ENCODE data around the gene MLLT10. TPM values are rescaled to one million over a fixed set of nuclear protein-coding genes. Genes with fewer than 3 reads are reported as not detected.

Gene MLLT10
- total and polyA plus RNA-seq, 2 of the 8 experiments (the other 6 are each of a cell fraction or from before 2014, with no cell fraction given): 53.1 to 62.1 TPM

GRCh38 chr10:21502348-21502740 is 31.7 kb upstream of the MLLT10 start:
- FAIRE-seq: no peak

More at GRCh38 chr10:21502348-21502740, 31.7 kb upstream of the MLLT10 start:
- peak overlapping the region; percentile 68 for H2AK5ac ChIP-seq (ENCODE audit: low read depth, low read length)
- H3K36me3 ChIP-seq (ENCODE audit: control insufficient read depth in 2 of 4, insufficient read depth in 4 of 4, low read length in 3 of 4): no peaks in the 10 kb centered on the region
- H2BK20ac ChIP-seq (ENCODE audit: low read length): no peak overlapping the region; the same call in 1 of the 2 replicates
- H4K91ac ChIP-seq (replicated peaks; ENCODE audit: insufficient read length, low read length): no peak overlapping the region
- no peak overlapping the region for H4K8ac ChIP-seq (ENCODE audit: extremely low read depth, insufficient read depth, low read length)
- no peak overlapping the region for H2BK15ac ChIP-seq (ENCODE audit: low read length)
- no peaks in the 10 kb centered on the region for H3K79me1 ChIP-seq (ENCODE audit: low read depth, low read length)
- H2AFZ ChIP-seq (ENCODE audit: low read length): no peak overlapping the region
- WGBS, 2 experiments (ENCODE audit: extremely low coverage in 1 of 2, insufficient coverage in 1 of 2, insufficient read length in 1 of 2, insufficient replicate concordance in 2 of 2, low coverage in 1 of 2, low lambda C conversion rate in 2 of 2, missing lambda C conversion rate in 1 of 2): 49% methylated on average over 3 of the region's 3 CpGs; no CpG with 5 or more reads in 1 of the 2 experiments
- CTCF ChIA-PET (ENCODE audit: partially characterized antibody): interaction anchor here (1.6 to 1.7 kb wide), 2 partner anchors 22 to 229 kb away, joined by 4 read pairs; no protein-coding TSS in a partner anchor
- H2BK120ac ChIP-seq (replicated peaks; ENCODE audit: low read depth, low read length): peak overlapping the region; percentile 19
- no peak overlapping the region; the same call in 1 of the 2 replicates for H3K18ac ChIP-seq (ENCODE audit: extremely low read depth, low read length)
- peaks cover 0 to 12% of the 10 kb centered on the region in 2 experiments; a peak in 1 of 4 replicates for H3K79me2 ChIP-seq (ENCODE audit: control insufficient read depth in 1 of 2, insufficient read depth in 2 of 2, low read length in 2 of 2)
- POLR2A ChIA-PET (ENCODE audit: partially characterized antibody): interaction anchor here (0.9 to 12.9 kb wide), 3 partner anchors 7 to 30 kb away, joined by 3 to 322 read pairs (median 148); partner anchors contain the start of gene SKIDA1
- H3K56ac ChIP-seq (replicated peaks; ENCODE audit: insufficient read length, low read depth, low read length): no peak overlapping the region
- 0 out of 8 replicates have a peak overlapping the region, but pooled peaks of 1 of the 4 experiments have one; percentile 73 for H3K4me3 ChIP-seq (ENCODE audit: extremely low read depth in 1 of 4, insufficient read depth in 2 of 4, low read depth in 3 of 4, low read length in 4 of 4)
- no peak overlapping the region for H3K27ac ChIP-seq (ENCODE audit: low read depth, low read length)
- H2BK12ac ChIP-seq (ENCODE audit: low read depth, low read length): peak overlapping the region; percentile 53; the same call in 1 of the 2 replicates
- peaks cover 14% of the 10 kb centered on the region for H3K23me2 ChIP-seq (ENCODE audit: low read depth, low read length)
- peak overlapping the region in 1 of 2 experiments; percentile 88; a peak in 2 of 4 replicates for H3K4me2 ChIP-seq (ENCODE audit: insufficient read depth in 1 of 2, low read depth in 2 of 2, low read length in 2 of 2)
- H4K20me1 ChIP-seq (replicated peaks in 1 of 2; ENCODE audit: control insufficient read depth in 1 of 2, insufficient read depth in 2 of 2, low read length in 2 of 2): no peaks in the 10 kb centered on the region
- H3K4ac ChIP-seq (replicated peaks; ENCODE audit: insufficient read length, low read depth, low read length): peak overlapping the region; percentile 40
- H3K14ac ChIP-seq (ENCODE audit: insufficient read length): no peak overlapping the region
- peak overlapping the region; percentile 25 for H4K5ac ChIP-seq (ENCODE audit: insufficient read length, low read depth, low read length)
- peaks cover 5 to 28% (median 18%) of the 10 kb centered on the region in 4 experiments; a peak in 6 of 7 replicates for H3K27me3 ChIP-seq (replicated peaks in 1 of 4; ENCODE audit: control insufficient read depth in 3 of 4, extremely low read depth in 1 of 4, insufficient read depth in 3 of 4, low read length in 3 of 4)
- H3K4me1 ChIP-seq (replicated peaks in 1 of 4; ENCODE audit: control insufficient read depth in 3 of 4, insufficient read depth in 4 of 4, low read length in 3 of 4): peaks cover 25 to 57% (median 43%) of the 10 kb centered on the region in 4 experiments
- TF ChIP-seq ZNF274 (IDR thresholded peaks at IDR 0.05; ENCODE audit: borderline replicate concordance, extremely low read depth, low read length): no peak
- no peak for TF ChIP-seq TAF7 (optimal IDR thresholded peaks at IDR 0.05; ENCODE audit: borderline replicate concordance, low read depth, low read length)
- no peak for TF ChIP-seq KDM1A (IDR thresholded peaks at IDR 0.05; ENCODE audit: borderline replicate concordance, low read length)
- TF ChIP-seq SP2 (IDR thresholded peaks at IDR 0.05; ENCODE audit: low read length): no peak
- no peak for TF ChIP-seq FOSL1 (IDR thresholded peaks at IDR 0.05; ENCODE audit: insufficient read depth, low read depth, low read length)
- TF ChIP-seq TCF12 (IDR thresholded peaks at IDR 0.05; ENCODE audit: low read depth, low read length): no peak
- TF ChIP-seq, protein P1, sequence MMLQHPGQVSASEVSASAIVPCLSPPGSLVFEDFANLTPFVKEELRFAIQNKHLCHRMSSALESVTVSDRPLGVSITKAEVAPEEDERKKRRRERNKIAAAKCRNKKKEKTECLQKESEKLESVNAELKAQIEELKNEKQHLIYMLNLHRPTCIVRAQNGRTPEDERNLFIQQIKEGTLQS (IDR thresholded peaks at IDR 0.05; ENCODE audit: insufficient read depth, low read depth, low read length): no peak
- TF ChIP-seq YY1 (IDR thresholded peaks at IDR 0.05; ENCODE audit: low read depth, low read length): no peak
- TF ChIP-seq POLR2A (IDR thresholded peaks at IDR 0.05; ENCODE audit: control extremely low read depth in 1 of 2, low read depth in 2 of 2, low read length in 2 of 2): no peak
- TF ChIP-seq HDAC2 (IDR thresholded peaks at IDR 0.05; ENCODE audit: borderline replicate concordance in 1 of 2, low read depth in 2 of 2, low read length in 2 of 2): no peak
- no peak for TF ChIP-seq SIRT6 (IDR thresholded peaks at IDR 0.05; ENCODE audit: low read length)
- TF ChIP-seq KDM4A (IDR thresholded peaks at IDR 0.05; ENCODE audit: low read depth, low read length, severe bottlenecking): no peak
- TF ChIP-seq RAD21 (IDR thresholded peaks at IDR 0.05 in 1 of 2, conservative IDR thresholded peaks at IDR 0.05 in 1 of 2; ENCODE audit: low read depth in 2 of 2, low read length in 2 of 2): no peak
- H3K9ac ChIP-seq (replicated peaks in 1 of 4; ENCODE audit: extremely low read depth in 1 of 4, low read depth in 3 of 4, low read length in 3 of 4): no peak overlapping the region
- no peaks in the 10 kb centered on the region for H3K9me3 ChIP-seq (ENCODE audit: insufficient read depth in 2 of 2, low read depth in 1 of 2, low read length in 1 of 2)
- H2BK5ac ChIP-seq (ENCODE audit: low read depth, low read length): 0 out of 2 replicates have a peak overlapping the region, but pooled peaks have one; percentile 13
- H3K23ac ChIP-seq (ENCODE audit: insufficient read length): no peak overlapping the region
- DNase-seq (ENCODE audit: low read depth in 1 of 2, low spot score in 2 of 2): no peak
